Epithelial cell of alveolus of lung (primary cell): Measurements from ENCODE around the gene JAM2. TPM values are rescaled to one million over a fixed set of nuclear protein-coding genes. Genes with fewer than 3 reads are reported as not detected.

Source experiments
- total RNA-seq: library from RNA; depleted of rRNA; stranded (reverse); fragments of >200 nt; gene quantifications from 2 replicates; pipeline ENCODE4 v1.2.1, GENCODE V29; 2015

JAM2 gene
- 2.5 and 3.0 TPM in 2 replicates for total RNA-seq

DNA sequence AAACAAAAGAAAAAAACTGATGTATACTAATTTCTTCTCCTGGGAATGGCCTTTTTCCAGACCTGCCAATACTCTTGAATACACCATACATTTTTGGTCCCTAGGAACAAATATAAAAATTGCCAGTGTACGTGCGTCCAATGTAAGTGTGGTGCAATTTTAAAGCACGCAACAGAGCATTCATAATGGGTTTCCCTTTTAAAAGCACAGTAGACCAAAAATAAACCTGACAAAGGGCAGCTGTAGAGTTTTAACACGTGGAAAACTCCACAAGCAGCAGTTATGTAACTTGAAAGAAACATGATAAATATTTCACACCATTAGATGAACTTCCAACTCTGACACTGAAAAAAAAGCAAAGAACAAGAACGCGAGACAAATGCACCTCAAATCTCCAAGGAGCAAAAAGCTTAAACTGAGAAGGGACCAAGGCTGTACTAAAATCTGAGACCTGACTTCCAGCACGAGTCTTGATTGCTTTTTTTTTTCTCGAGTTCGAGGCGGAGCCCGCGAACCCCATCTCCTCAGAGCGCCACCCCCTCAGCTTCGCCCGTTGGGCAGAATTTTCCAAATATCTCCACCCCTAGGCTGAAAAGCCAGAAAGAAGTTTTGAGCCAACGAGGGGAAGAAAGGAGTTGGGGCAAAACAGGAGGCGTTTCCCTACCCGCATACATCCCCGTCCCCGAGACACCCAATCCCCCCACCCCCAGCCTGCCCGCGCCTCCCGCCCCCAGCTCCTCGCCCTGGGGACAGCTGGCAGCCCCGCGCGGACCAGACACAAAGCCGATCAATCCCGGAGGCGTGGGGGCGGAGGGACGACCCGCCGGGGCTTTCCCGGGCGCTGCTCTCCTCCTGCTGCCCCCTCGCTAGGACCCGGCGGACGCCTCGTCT lies at the start of gene JAM2:
Gene JAM2, plus strand, starts transcription at position 599 of the 891 bp plus-strand sequence. CDS start 564 bp downstream, outside the sequence.

DNA sequence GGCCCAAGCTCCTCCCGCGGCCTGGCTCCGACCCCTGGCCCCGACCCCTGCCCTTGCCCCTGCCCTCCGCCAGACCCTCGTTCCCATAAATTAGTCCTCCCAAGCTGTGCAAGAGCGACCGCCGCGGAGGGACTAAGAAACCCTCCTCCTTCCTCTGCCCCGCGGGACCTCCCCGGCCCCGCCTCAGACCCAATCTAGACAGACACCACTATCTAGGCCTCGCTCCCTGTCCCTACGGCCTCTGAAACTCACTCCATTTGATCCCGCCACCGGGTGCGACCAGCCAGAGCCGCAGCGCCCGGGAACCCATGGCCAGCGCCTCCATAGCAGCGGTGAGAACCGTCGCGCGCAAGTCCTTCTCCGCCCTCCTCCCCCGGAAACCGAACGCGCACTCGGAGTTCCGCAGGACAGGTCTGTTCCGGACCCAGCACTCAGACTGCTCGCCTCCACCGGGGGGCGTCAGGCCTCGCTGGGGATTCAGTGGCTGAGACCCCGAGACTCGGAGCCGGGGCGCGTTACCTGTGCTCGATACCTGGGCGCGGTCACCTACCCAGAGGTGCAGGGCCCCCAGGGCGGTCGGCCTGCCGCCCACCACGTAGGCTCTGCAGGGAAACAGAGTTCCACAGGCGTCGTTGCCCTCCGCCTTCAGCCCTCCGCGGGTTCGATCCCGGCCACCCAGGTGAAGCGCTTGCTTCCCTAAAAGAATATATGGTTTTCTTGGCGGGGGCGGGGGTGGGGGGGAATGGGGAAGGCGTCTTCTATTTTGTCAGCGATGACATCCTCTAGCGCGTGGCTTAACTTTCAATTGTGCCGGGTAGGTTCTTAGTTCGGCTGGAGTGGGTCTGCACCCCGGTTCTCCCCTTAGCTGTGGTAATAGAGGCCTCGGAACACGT lies 31.7 kb upstream of the JAM2 start, which contains the start of gene MRPL39:
Gene MRPL39, minus strand, starts transcription at position 331 of the 893 bp plus-strand sequence. Its CDS starts 6 bp downstream, at position 325.

GRCh38 chr21:25734904-25735645 lies 96.0 kb downstream of the JAM2 start, which contains the start of the genes ATP5PF and GABPA:
ATP5PF (minus strand) TSS chr21:25734904; CDS start chr21:25729794, 5,110 bp downstream.
GABPA (plus strand) TSS chr21:25734972; CDS start chr21:25741599, 6,627 bp downstream.

Other genes starting within 250 kb of the JAM2 start
- 23.1 and 37.8 TPM in 2 replicates for gene MRPL39, start 31.8 kb upstream of the JAM2 start, total RNA-seq
- gene ATP5PF, start 95.6 kb downstream of the JAM2 start, total RNA-seq = 85.5 and 96.0 TPM in 2 replicates
- gene GABPA, start 95.7 kb downstream of the JAM2 start, total RNA-seq = 14.2 and 25.2 TPM in 2 replicates